Measurements from ENCODE around the gene HES5.

The HES5 gene

DNA sequence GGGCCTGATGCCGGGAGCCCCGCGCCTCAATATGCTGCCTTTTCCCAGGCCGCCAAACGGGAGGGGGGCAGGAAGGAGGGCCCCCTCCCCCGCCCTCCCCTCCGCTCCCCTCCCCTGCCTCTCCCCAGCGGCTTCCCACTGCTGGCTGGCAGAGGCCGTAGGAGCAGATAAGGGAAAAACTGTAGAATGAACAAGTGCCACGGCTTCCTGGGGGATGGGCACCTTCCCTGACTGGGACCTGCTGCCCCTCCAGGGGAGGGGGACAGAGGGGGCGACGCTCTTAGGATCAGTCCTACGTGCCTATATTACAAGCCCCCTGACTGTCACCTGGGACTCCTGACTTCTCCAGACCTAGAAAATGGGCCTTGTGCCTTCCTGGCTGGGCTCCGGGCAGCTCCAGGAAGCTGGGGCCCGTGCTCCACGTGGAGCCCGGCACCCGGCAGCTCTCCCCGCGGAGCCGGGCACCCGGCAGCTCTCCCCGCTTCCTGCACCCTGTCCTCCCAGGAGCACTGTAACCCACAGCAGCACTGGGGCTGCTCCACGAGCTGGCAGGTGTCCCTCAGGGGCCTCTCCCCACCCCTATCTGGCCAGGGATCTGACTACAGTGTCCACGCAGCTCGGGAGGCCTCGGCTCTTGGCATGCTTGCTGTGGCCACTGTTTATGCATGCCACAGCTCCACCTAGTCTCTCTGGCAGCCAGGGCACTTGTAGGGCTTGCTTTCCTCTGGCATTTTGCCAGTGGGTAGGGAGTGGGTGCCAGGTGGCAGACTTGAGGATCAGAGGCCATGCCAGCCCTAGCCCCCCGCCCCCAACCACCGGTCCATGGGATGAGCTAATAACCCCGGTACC lies 674 bp upstream of the HES5 start:
- peak; percentile 35 for DNase-seq

DNA sequence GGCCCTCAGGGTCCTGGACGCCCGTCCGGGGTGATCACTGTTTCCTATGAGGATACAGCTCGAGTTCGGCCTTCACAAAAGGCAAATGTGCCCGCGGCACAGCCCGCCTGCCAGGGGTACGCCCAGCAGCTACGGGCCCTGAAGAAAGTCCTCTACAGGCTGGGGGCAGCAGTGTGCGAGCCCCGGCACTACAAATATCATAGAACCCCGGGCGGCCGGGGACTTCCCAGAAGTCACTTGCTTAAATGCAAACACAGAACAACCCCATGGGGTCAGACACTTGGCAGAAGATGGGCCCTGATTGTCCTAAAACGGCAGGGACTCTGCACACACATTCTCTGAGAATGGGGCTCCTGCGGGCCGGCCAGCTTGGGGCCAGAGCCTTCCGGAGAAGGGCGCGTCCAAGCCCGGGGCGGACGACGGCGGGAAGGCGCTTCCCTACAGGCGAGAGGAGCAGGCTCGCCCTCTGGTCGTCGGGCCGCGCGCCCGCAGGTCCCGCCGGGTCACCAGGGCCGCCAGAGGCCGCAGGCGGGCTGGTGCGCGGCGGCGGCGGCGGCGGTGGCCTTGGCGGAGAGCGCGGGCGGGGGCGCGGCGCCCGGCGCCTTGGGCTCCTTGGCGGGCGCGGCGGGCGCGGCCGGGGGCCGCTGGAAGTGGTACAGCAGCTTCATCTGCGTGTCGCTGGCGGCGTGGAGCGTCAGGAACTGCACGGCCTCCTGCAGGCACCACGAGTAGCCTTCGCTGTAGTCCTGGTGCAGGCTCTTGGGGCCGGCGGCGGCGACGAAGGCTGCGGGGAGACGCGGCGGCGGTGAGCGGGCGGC lies 888 bp downstream of the HES5 start:
- DNase-seq = no peak

DNA sequence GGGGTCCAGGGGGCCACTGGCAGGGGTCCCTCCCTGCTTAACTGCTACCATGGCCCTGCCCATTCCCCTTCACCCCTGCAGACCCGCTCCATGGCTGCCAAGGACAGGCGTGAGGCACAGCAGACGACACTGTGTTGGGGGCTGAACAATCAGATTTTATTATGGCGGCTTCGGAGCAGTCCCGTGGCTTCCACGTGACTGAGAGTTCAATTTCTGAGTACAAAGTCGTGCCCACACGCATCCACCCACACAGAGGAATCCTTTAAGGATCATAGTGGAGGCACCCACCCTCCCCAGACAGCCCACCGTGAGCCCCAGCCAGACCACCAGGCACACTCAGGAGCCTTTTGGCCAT lies 1.5 kb downstream of the HES5 start:
- DNase-seq = no peak

DNA sequence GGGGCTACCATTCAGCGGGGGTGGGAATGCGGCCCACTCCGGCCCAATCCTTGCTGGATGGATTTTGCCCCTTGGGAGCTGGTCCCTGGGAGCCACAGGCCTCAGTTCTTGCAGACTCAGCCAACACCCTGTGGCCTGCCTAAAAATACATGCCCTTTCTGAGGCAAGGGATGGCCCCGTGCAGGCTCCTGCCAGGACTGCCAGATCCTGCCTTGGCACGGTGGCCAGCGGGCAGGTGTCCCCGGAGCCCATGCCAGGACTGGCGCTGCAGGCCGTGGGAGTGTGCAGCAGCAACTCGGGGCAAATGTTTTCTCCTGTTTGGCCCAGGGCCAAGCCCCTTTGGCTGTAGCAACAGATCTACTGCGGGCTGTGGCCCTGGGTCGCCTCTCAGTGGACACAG lies 2.0 kb downstream of the HES5 start:
- DNase-seq = no peak

DNA sequence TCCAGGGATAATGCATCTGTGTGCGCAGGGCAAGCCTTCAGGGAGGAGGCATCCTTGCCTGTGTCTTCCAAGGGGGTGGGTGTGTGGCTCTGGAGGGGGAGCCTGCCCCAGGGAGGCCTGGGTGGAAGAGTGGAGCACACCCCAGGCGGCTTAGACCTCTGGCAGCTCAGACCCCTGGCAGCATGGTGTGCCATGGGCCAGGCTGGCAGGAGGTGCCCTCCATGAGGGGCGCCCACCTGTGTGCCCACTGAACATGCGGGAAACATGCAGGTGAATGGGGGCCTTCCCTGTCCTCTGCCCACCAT lies 2.6 kb downstream of the HES5 start:
- no peak for DNase-seq

DNA sequence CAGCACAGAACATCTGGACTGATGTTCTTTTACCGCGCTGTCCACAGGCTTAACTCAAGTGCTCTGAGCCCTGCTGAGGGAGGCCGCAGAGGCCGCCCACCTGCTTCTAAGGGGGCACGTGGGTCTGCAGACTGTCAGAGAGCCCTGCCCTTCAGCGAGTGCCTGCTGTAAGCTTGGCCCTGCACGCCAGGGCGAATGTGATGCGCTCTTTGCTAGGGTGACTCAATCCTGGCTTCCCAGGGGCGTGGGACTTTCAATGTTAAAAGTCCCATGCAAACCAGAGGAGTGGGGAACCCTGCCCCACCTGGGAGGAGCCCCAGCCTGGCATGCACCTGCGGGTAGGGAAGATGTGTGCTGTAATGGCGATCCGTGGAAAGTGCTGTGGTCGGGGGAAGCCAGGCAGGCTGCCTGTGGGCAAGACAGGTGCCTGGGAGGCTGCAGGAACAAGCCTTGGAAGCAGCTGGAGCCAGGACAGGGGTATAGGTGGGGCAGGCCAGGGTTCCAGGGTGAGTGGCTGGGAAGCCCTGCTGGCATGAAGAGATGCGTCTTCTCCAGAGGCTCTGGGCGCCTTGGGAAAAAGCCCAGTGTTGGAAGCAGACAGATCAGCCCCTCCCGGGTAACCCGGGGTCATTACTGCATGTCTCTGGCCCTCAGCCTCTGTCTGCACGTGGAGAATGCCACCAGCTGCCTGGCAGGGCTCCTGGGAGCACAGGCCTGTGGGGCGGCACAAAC lies 3.1 kb downstream of the HES5 start:
- no peak for DNase-seq

DNA sequence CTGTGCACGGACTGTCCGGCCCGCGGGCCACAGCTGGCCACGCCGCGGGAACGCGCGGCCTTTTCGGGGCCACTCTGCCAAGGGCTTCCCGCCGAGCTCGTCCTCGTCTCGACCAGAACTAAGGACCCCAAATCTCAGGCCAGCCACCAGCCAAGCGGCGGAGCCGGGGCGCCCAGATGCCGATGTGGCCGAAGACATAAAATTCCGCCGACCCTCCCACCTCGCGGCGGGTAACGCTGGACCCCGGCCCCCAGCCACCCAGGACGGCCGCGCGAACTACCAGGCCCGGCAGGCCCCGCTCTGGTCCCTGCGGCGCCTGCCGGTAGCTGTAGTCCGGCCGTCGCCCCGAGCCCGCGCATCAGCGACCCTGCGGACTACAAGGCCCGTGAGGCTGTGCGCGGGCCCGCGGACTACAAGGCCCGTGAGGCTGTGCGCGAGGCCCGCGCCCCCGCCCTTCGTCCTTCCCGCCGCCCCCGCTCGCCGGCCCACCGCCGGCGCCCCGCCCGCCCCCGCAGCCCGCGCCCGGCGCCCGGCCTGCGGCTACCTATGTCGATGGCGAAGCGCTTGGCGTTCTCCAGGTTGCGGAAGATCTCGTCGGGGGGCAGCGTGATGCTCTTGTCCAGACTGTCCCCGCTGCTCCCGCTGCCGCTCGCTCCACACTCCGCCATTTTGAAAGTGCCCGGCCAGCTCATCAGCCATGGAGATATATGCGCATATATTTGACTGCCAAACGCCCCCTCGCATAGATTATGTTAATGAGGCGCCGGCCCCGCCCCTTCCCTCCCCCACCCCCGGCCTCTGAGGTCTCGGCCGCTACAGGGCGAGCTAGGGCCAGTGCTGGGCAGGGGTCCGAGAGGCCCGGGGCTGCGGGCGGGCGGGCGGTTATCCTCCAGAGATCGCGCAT lies 3.9 kb downstream of the HES5 start, which contains the start of gene PANK4:
PANK4 (minus strand) TSS at position 677 of the 904 bp plus-strand sequence; CDS start at position 668, 9 bp downstream.
- DNase-seq = peak; percentile 47

DNA sequence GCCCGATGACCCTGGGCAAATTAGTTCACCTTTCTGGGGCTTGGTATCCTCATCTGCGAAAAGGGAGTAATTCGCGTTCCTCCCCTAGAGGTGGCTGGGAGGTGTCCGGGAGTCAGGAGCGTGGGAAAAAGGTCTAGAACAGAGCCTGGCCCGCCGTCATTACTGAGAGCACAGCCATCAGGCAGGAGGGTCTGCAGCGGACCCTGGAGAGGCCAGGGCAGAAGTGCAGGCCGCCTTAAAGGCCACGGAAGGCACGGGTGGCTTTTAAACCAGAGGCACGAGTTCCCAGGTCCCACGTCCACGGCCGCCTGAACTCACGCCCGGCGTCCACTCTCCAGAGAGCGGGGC lies 4.5 kb downstream of the HES5 start:
- no peak for DNase-seq

DNA sequence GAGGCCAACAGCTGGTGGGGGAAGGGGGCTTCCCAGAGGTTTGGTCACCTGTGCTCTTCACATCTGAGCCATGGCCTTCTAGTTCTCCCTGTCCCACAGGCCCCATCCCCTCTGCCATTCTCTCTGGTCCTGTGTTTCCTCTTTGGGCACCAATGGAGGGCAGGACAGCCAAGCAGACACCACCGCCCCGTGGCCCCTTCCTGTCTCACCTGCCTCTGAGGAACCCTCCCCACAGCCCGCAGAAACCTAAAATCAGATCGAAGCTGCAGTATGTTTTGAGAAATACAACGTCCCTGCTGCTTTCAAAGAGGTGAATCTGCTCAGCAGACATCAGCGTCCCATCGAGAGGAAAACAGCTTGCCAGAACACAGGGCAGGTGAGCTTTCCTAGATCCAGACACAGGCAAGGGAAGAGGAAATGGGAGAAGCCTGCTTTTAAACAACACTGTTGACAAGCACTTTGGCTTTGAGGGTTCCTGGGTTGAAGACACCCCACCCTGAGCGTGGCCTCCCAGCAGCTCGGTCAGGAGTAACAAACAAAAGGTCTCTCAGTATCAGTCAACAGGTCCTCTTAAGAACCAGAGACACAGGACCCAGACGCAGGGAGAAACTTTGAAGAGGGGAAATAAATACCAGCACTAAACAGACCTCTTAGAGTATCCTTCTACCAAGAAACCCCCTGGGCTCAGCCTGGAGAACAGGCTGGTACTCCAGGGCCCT lies 6.0 kb downstream of the HES5 start:
- DNase-seq = no peak

DNA sequence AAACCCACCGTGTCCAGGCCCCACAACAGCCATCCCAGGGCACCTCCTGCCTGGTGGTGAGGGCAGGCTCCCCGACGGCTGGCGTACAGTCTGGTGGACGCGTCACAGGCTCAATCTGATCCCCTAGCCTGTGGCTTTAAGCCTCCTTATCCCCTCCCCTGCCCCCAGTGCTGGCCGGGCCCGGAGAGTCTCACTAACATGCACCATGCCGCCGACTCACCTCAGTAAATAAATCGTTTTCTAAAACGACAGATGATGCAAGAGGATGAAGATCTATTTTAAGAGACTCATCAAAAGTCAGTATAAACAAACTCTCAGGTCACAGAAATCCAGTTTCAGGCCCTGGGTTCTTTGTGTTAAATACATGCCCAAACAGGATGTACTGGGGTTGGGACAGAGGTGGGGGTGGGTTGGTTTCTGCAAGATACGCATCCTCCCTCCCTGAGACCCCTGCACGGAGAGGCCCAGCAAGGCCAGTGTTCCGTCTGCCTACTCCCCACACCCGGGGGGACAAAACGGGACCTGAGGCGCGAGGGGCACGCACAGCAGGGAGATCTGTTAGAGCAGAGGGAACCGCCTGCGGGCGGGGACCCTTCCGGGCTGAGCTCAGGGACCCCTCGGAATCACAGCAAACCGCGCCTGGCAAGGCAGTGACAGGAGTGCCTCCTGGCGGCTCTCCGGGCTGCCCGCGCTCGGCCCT lies 6.7 kb downstream of the HES5 start:
- DNase-seq = no peak

DNA sequence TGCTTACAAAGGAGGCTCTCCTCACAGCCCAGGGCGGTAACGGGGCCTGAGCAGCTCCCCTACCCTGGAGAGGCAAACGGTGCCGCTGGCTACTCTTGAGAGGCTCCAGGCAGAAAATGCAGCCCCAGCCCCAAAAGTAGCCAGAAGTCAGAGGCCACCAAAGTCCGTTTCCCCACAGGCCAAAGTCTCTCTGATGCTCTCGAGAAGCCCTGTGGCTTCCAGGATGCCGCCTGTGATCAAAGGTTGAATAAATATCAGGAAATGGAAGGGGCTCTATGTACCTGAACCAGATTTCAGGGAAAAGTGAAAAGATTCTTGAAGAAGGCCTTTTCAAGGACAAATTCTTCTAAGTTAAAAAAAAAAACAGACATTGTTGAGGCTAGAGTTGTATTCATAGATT lies 7.8 kb downstream of the HES5 start:
- no peak for DNase-seq

DNA sequence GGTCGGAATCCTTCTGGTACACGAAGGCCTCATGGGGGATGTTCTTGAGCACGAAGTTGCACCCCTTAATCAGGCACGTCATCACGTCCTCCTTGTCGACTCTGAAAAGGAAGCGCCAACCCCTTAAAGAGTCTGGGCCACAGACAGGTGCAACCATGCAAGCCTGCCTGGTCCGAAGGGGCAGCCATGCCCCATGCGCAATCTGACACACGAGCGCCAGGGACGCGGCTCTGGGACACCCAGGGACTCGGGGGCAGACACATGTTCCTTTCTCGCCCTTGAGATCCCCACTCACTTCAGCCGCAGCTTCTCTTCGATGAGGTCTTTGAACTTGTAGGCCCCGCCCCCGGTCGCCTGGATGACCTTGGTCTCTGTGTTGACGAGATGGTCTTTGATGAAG lies 9.3 kb downstream of the HES5 start:
- DNase-seq = no peak

DNA sequence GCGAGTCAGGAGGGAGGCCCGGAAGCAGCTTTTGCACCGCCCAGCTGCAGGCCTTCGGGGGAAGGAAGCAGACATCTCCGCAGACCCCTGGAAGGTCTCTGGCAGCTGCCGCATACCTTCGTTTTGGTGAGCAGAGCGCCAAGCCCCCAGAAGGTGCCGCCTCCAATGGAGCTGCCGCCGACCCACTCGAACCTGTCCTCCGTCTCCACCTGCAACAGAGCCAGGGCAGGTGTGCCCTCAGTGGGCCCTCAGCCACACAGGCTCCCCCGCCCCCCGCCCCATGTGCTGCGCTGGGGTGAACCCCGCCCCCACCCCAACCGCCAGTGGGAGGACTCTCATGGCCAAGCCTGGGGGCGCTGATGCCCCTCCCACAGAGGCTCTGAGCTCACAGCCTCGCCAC lies 9.9 kb downstream of the HES5 start:
- no peak for DNase-seq

DNA sequence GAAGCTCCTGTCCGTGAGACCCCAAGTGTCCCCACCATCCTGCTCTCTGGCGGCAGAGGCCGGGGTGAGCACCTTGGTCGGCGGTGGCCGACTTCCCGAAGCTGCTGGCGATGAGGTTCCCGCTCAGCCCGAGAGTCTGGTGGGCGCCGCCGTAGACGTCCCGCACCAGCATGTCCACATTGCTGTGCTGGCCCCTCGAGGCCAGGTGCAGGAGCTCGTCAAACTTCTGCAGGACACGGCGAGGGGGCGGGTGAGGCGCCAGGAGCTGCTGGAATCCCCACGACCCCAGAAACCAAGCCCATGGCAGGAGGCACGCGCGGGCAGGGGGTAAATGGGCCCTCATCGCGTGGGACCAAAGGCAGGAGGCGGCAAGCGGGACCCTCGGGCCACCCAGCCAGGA lies 10.3 kb downstream of the HES5 start:
- DNase-seq = no peak

DNA sequence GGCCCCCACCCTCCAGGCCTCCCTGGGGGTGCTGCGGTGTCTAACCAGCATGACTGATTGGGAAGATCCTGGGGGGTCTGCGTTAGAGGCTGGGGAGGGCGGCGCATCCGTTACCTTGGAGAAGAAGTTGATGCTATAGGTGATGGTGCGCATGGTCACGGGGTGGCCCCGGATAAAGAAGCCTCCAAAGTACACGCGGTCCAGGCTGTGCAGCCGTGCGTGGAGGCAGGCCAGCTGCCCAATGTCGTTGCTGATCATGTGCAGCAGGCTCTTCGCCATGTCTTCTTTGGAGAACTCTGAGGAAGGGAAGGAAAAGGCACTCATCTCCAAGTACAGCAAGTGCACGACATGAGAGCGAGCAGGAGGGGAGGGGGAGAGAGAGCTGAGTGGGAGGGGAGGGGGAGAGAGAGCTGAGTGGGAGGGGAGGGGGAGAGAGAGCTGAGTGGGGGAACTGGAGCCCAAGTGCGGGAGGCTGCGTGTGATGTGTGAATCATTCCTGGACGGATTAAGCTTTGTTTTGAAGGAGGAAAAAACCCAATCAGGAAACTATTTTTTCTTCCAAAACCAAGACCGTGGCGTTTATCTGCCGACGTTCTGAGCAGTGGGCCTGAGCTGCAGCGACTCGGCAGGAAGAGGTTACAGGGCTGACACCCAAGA lies 10.9 kb downstream of the HES5 start:
- no peak for DNase-seq

DNA sequence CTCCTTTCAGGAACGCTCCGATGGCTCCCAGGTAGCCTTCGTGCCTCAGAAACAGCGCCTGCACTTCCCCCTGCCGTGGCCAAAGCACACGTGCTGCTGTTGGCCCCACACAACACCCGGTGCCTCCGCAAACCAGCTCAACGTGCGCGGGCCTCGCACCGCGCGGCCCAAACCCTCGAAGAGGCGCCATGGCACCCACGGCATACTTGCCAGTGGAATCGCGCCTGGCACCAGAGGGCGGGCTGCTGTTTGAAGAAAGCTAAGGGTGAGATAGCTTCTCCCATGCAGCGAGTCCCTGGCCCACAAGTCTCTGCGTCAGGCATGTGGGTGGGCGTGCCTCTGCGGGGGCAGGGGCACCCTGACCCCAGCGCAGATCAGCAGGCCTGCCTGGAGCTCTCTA lies 11.5 kb downstream of the HES5 start:
- DNase-seq = no peak

DNA sequence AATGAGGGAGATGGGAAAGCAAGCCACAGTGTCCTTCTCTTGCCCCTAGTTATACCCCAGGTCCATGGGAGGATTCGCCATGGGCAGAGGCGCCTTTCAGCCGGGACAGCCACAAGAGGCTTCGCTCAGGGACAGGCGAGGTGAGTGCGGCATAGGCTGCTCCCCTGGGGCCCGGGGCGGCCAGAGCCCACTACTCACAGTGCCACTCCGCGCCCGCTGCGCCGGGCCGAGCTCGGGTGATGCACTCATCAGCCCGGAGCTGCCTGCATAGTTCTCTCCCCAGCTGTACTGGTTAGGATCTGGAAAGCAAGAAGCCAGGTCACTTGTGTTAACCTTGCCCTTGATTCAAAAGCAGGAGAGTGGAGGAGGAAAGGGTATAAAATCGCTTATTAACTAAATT lies 12.1 kb downstream of the HES5 start:
- no peak for DNase-seq

DNA sequence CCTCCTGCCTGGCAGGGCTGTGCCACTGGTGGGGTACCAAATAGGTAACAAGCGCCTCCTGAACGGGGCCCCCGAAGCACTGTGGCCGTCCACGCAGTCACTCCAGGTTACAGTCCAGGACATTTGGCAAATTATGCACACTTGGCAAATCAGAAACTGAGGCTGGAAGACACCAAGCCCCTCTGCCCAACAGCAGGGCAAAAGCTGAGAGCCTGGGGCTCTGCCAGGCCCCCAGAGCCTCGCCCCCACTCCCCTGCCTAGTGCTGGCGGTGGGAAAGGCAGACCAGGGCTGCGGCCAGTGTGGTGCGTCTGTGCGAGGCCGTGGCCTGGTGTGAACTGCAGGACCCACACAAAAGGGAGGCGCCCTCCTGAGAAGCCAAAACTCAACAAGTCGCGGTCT lies 13.1 kb downstream of the HES5 start:
- DNase-seq = no peak

DNA sequence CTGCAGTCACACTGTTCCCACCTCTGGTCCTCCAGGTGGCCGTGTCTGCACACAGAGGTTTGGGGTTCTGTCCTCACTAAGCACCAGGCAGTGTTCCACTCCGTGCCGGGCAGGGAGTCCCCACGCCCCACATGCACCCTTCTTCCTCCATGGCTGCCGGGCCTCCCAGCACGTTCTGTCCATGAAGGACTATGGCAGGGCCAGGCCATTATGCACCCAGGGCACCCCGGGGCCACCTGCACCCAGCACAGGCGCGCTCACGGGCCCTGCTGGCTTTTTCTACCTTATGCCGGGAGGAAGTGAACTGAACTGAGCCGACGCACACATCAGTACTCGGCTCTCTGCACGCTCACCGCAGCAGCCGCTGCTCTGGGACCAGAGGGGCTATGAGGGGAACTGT lies 13.9 kb downstream of the HES5 start:
- no peak for DNase-seq

DNA sequence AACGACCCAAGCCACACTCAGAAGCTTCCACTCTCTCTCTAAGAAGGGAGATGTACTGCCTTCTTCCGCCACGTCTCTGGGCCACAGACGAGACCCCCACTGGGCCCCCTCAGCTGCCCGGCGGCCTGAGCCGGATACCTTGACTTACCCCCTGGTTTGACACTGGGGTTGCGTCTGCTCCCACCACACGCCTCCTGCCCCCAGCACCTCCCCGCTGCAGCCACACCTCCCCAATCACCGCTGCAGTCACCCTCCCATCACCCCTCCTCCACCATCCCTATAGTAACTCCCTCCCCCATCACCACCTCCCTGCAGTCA lies 14.3 kb downstream of the HES5 start:
- DNase-seq = no peak
